NCI-H2081 treated with DMSO at 0.1 percent for 48 hours (cell line): ENCODE results near the gene NRP1.

Experiments
- DNase-seq: peaks from one replicate; lab custom pipeline; 2025; lab: John Stamatoyannopoulos, UW

The NRP1 gene

DNA sequence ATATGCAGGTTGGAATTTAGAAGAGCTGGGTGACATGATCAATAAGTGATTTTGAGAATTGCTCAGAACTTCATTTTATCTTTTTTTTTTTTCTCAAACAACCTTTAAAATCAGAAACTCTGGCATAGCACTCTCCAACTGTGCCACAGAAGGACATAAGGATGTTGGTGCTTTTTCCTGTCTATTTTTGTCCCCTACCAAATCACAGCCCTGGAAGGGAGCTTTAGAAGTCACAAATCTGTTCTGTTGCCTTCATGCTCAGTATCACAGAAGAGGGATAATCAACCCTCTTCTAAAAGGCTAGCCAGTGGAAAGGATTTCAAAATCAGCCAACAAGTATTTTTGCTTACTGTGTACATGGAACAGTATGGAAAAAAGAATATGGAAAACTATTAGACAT lies 14.8 kb upstream of the NRP1 start:
- DNase-seq: no peak

DNA sequence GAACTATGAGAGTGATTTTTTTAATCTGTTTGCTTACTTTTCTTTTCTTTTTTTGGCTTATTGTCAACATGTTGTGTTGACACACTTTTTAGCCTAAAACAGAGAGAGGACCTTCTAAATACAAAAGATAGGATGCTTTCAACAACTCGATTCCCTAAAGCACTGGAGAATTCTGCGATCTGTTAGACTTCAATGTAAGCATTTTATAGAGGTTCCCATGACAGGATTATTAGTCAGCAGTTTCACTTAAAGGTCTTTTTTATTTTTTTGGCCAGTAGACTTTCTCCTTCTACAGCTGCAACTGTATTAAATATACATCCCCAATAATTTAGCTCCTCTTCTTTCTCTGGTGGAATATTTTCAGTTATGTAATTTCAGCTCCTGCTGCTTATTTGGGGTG lies 12.7 kb upstream of the NRP1 start:
- no peak for DNase-seq

DNA sequence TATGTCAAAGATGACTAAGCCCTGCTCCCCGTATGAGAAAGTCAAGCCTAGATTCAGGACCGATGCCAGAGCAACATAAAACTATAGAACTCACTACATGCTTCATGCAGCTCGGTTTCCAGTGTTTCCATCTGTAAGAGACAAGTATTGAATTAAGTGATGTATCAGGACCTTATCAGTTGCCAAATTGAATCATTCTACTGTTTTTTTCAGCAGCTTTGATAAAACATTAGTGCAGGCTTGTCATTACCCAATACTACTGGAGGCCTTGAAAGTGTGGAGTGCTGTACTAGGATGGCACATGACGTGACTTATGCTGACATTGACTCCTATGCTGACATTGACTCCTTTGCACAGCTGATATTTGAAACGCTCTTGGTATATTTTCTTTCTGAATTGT lies 10.8 kb upstream of the NRP1 start:
- no peak for DNase-seq

DNA sequence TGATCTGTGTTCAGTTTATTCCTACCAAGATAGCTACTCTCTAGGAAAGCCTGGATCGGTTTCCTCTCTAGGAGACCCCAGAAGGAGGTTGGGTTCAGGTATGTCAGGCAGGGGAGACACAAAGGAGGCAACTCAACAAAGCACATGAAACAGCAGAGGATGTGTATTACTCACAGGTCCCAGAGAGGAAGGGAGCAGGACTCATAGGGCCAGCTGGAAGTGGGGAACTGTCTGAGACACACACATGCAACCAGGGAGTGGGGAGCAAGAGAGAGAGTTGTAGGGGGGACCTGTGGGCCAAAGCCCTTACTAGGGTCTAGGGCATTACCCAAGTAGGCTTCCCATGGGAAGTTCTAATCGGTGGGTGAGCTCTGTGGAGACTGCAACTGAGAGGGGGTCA lies 10.2 kb upstream of the NRP1 start:
- no peak for DNase-seq

GRCh38 chr10:33341637-33342036 lies 7.2 kb upstream of the NRP1 start:
- no peak for DNase-seq

DNA sequence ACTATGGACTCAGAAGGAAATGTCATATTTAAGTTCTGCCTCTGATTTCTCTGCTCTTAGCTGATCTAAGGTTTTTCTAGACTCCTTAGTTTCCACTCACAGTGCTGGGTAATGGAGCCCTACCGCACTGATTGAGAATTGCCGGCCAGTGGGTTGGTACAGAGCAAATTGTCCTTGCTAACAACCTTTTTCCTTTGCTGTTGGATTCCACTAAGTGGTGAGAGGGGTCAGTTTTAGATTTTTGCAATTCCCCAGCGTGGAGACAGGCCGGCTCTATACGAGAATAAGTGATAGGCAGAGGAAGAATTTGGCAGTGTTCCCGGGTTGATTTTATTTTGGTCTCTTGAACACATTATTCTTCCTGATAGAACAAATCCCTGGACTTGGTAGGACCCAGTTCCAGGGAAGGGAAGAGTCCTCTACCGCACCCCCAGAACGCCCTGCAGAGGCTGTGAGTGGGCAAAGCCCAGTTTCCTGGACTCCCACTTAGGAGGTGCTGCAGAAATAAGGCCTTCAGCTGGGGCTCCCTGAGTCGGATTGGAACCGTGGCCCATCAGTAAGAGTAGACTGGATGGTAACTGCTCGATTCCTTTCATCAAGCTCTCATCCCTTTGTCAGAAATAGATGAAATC lies 3.0 kb upstream of the NRP1 start:
- DNase-seq: no peak

DNA sequence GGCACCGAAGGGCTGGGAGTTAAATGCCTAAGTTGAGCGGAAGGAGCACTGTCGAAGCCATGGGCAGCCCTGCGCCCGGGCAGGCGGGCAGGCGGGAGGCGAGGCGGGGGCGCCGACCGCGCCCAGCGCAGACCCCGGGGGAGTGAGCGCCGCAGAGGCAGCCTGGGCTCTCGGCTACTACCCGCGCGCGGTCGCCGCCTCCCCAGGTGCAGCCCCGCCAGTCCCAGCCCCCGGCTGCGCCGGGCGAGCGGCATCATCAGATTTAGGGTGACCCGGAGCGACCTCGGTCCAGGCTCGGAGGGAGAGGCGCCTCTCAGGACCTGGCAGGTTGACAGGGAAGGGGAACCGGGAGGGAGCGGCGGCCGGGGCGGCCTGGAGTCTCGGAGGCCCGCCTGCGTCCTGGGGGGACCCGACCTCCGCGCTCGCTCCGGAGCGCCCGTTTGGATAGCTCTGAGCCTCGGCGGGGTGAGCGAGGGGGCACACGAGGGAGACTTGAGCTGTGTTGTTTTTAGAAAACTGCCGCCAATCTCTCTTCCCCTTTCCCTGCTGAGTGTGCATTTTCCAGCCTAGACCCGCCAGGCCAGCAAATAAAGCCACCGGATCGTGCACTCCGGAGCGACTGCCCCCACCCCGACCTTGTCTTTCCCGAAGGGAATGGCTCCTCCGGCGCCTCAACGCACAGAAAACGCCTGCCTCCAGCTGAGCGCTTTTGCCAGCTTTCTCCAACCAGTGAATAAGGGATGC lies 2.3 kb upstream of the NRP1 start:
- DNase-seq: no peak

DNA sequence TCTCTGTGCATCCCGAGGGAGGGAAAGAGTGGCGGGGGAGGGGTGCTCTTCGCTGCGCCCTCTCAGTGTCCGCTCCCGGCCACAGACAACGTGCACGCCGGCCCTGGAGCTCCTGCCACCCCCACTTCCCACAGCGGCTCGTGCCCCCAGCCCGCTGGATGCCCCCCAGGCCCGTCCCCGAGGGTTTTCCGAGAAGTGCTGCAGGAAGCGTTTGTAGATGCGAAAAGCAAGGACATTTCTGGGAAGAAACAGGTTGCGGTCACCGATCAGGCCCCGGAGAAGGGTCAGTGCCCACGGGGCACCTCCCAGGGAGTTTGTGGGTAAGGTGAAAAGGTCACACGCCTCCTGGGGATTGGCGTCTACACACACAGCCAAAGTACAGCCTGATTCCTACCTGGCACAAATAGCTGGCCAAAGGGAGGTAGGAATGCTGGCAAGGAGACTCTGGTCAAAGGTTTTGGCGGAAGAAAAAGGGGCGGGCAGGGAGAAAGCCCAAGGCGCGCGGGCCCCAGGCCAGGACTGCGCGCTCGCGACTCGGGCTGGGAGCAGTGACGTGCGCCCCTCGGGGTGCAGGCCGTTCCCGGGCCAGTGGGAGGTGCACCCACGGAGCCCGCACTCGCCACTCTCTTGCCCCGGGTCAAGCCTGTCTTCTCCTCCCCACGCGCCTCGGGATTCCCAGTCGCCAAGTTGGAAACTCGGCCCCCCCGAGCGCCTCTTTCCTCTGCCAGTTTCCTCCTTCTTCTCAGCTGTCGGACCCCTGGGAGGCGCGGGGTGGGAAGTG lies 1.5 kb upstream of the NRP1 start:
- DNase-seq: no peak

DNA sequence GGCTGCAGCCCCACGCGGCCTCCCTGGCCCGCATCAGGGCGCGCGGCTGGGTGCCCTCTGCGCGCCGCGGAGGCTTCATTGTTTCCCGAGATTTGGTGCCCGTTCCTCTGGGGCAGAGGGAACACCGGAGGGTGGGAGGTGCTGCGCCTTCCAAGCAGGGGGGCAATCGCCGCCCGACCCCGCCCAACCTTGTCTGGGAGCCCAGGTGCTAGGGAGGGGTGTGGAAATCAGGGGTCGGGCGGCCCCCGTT lies 1.0 kb upstream of the NRP1 start:
- DNase-seq: no peak

- DNase-seq: no peak
Measured at GRCh38 chr10:33334805-33335550, 511 bp upstream of the NRP1 start.

GRCh38 chr10:33333260-33334101 lies 986 bp downstream of the NRP1 start:
- no peak for DNase-seq

DNA sequence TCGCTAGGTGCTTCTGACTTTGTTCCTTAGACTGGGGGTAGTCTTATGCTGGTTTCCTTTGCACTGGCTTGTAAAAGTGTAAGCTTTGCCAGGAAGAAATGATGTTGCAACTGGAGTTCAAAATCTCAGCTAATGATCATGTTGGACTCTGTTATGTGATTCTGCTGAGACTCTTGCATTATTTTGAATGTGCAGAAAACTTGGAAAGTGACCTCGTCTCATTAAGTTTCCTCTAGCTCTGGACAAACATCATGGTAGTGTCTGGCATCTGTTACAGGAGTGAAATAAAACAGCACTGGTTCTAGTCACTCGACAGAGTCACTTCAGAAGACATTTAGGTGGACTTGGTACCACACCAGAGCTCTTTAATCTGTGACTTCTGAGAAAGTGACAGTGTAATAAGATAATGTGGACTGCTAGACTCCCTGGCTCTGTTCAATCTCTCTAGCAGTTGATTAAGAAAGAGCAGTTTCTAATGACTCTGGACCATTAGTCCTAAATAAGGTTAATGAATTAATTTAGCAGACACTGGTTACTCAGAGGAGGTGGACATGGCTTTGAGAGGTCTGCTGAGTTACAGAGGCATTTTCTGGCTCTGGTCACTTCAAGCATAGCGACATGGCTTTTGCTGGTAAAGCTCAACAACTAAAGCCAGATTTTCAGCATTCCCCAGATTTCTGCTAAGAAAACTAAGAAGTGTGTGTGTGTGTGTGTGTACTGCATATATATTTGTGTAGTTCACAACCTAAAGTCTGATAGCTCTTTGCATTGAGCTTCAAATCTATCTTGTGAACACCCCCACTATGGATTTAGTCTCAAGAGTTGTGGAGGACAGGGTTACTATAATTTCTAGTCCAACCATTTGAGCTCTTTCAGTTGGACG lies 2.0 kb downstream of the NRP1 start:
- DNase-seq: no peak

- no peak for DNase-seq
Measured at GRCh38 chr10:33331379-33331694, 3.1 kb downstream of the NRP1 start.

GRCh38 chr10:33330543-33331378 lies 3.7 kb downstream of the NRP1 start:
- no peak for DNase-seq

DNA sequence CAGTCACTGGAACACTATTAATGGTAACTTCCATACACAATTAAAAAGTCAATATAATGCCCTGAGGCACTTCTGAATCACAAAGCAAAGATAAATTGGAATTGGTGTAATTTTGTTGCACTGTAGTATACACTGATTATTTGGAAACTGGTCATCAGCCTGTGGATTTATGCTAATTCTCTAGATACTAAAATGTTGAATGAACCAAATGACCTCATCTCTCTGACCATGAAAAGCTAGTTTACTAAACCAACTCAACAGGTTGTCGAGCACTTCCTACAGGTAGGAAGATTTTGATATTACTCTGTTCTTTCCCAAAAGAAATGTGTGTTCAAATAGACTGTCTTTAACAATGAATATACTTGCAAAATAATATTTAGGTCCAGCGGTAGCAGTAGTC lies 5.3 kb downstream of the NRP1 start:
- DNase-seq: no peak

- no peak for DNase-seq
Measured at GRCh38 chr10:33328253-33328652, 6.2 kb downstream of the NRP1 start.

DNA sequence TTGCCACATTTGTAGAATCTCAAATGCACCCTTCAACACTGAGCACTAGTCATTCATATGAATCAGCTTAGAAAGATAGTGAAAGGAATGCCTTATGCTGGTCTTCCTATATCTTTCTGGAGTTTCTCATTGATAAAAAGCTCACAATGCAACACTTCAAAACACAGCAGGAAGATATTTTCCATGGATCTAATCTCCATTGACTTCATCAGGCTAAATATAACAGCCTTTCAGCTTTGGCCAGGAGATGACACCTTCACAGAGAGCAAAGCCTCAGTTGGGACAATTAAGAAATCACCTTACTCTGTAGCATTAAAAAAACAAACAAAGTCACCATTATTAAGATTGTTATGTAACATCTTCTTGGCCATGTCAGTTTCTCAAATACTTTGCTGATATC lies 6.7 kb downstream of the NRP1 start:
- DNase-seq: no peak

GRCh38 chr10:33326933-33327332 lies 7.5 kb downstream of the NRP1 start:
- no peak for DNase-seq

DNA sequence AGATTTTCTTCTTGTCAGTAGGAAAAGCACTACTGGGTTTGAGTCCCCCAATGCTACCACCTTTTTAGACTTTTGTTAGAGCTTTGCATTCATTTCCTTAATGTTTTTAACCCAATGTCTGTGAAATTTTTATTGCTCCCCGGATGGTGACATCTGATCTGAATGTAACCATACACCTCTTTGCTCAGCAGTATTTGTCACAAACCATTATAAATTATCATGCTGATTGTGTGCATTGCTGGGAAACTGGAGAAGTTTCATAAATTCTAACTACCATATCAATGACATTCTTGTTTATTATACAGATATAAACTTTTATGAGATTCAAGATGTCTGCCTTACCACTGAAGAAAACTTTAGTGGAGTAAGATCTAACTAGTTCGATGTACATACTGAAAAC lies 8.5 kb downstream of the NRP1 start:
- DNase-seq: no peak

- no peak for DNase-seq
Measured at GRCh38 chr10:33323721-33324120, 10.7 kb downstream of the NRP1 start.
